GM21447 (cell line): ENCODE data around the gene FUT7.
A peak's percentile ranks its signal among the peaks of the same experiment; 100 is the strongest.
"Not testable (repeated sequence)": the region's sequence is repeated elsewhere in the genome, so short reads cannot be mapped to it uniquely, and the experiment has no call there.

ENCODE experiments used
- ATAC-seq: cut with Tn5 transposase; IDR thresholded peaks from one replicate; pipeline ENCODE4 v1.9.1; 2021; ENCODE audit not compliant: unreplicated experiment

Gene FUT7

GRCh38 chr9:137034039-137034708, 2.3 kb upstream of the FUT7 start:
- peak; percentile 2 for ATAC-seq

GRCh38 chr9:137033481-137033880, 1.6 kb upstream of the FUT7 start:
- not testable (repeated sequence) for ATAC-seq

- ATAC-seq = no peak
Measured at GRCh38 chr9:137032858-137033257, 970 bp upstream of the FUT7 start.

- ATAC-seq = no peak
Measured at GRCh38 chr9:137030538-137031527, 1.1 kb downstream of the FUT7 start.

GRCh38 chr9:137030006-137030405, 1.9 kb downstream of the FUT7 start:
- ATAC-seq = no peak

GRCh38 chr9:137029058-137029936, 2.6 kb downstream of the FUT7 start:
- ATAC-seq = peak; percentile 38

GRCh38 chr9:137028263-137029057, 3.4 kb downstream of the FUT7 start:
- no peak for ATAC-seq

- no peak for ATAC-seq
Measured at GRCh38 chr9:137027369-137028262, 4.3 kb downstream of the FUT7 start, which contains the start of gene ABCA2. Gene ABCA2 (minus strand): TSS chr9:137028237. CDS start chr9:137028140, 97 bp downstream.

GRCh38 chr9:137026828-137027227, 5.1 kb downstream of the FUT7 start:
- no peak for ATAC-seq

GRCh38 chr9:137026384-137026783, 5.5 kb downstream of the FUT7 start:
- ATAC-seq = no peak

GRCh38 chr9:137025517-137025966, 6.3 kb downstream of the FUT7 start:
- no peak for ATAC-seq

GRCh38 chr9:137023583-137023991, 8.3 kb downstream of the FUT7 start:
- ATAC-seq = no peak

- no peak for ATAC-seq
Measured at GRCh38 chr9:137023157-137023556, 8.7 kb downstream of the FUT7 start.

- no peak for ATAC-seq
Measured at GRCh38 chr9:137022662-137023008, 9.3 kb downstream of the FUT7 start.

- ATAC-seq = no peak
Measured at GRCh38 chr9:137021979-137022661, 9.8 kb downstream of the FUT7 start.

GRCh38 chr9:137021568-137021978, 10.3 kb downstream of the FUT7 start:
- ATAC-seq = no peak

GRCh38 chr9:137020771-137021567, 10.9 kb downstream of the FUT7 start:
- ATAC-seq = no peak
